Measurements from ENCODE around the gene TMEM151A.

TMEM151A gene

GRCh38 chr11:66325263-66325671, 33.6 kb downstream of the TMEM151A start:
- DNase-seq = no peak

- DNase-seq = no peak
These were observed 34.8 kb downstream of the TMEM151A start for GRCh38 chr11:66326261-66327111.

- DNase-seq = no peak
These were observed 35.7 kb downstream of the TMEM151A start for GRCh38 chr11:66327171-66328030.

GRCh38 chr11:66328031-66328301, 36.3 kb downstream of the TMEM151A start:
- DNase-seq = no peak

- DNase-seq = no peak
These were observed 36.8 kb downstream of the TMEM151A start for GRCh38 chr11:66328302-66329144.

GRCh38 chr11:66329165-66329673, 37.5 kb downstream of the TMEM151A start:
- no peak for DNase-seq

- no peak for DNase-seq
These were observed 39.2 kb downstream of the TMEM151A start for GRCh38 chr11:66330931-66331330.

GRCh38 chr11:66331542-66332370, 40.1 kb downstream of the TMEM151A start:
- no peak for DNase-seq

GRCh38 chr11:66332371-66333219, 40.9 kb downstream of the TMEM151A start:
- no peak for DNase-seq

GRCh38 chr11:66333220-66333877, 41.7 kb downstream of the TMEM151A start:
- DNase-seq = no peak

GRCh38 chr11:66333896-66334604, 42.4 kb downstream of the TMEM151A start:
- DNase-seq = no peak

- no peak for DNase-seq
These were observed 43.1 kb downstream of the TMEM151A start for GRCh38 chr11:66334605-66335442.

- DNase-seq = no peak
These were observed 44.0 kb downstream of the TMEM151A start for GRCh38 chr11:66335531-66336233.

GRCh38 chr11:66336234-66337102, 44.8 kb downstream of the TMEM151A start, which contains the start of gene RIN1:
TSS of gene RIN1 (minus strand) at chr11:66336434. CDS start at chr11:66336402, 32 bp downstream.
- DNase-seq = no peak

GRCh38 chr11:66337103-66337899, 45.6 kb downstream of the TMEM151A start:
- no peak for DNase-seq

Data from SIG-M5 (cell line).